Activated CD8-positive, alpha-beta T cell treated with anti-CD3 and anti-CD28 coated beads, Interleukin-2, amount 10 ng/mL, durations not matched to agents 7 days and 5 days (primary cell): Measurements from ENCODE around the gene NDUFS8. TPM values are rescaled to one million over a fixed set of nuclear protein-coding genes. Genes with fewer than 3 reads are reported as not detected.

Experiments used
- ATAC-seq: fragments of 150-1000 bp; cut with Tn5 transposase; one replicate; pipeline ENCODE4 v1.10.0; 2021; ENCODE audit warnings: moderate library complexity
- CTCF ChIA-PET: fragments of 350-600 bp; sonication (Branson Sonifier 250); formaldehyde crosslinking; loops from one replicate; lab custom pipeline; 2021; ENCODE audit warnings: antibody characterized with exemption; lab: Charles Lee
- POLR2A ChIA-PET: fragments of 350-600 bp; sonication (Branson Sonifier 250); formaldehyde crosslinking; loops from one replicate; lab custom pipeline; 2021; ENCODE audit warnings: antibody characterized with exemption; lab: Charles Lee
- DNase-seq: peaks from one replicate; pipeline ENCODE4 v3.0.0-alpha.2; 2020
- H3K27ac Mint-ChIP-seq: one replicate; pipeline ENCODE4 v1.8.0; 2021; ENCODE audit warnings: mild to moderate bottlenecking, mixed read lengths
- H3K27me3 Mint-ChIP-seq: one replicate; pipeline ENCODE4 v1.8.0; 2021; ENCODE audit warnings: low read depth, mixed read lengths
- H3K36me3 Mint-ChIP-seq: one replicate; pipeline ENCODE4 v1.8.0; 2021; ENCODE audit warnings: low read depth, mixed read lengths
- H3K4me1 Mint-ChIP-seq: one replicate; pipeline ENCODE4 v1.8.0; 2021; ENCODE audit warnings: low read depth, mixed read lengths
- H3K4me3 Mint-ChIP-seq: one replicate; pipeline ENCODE4 v1.8.0; 2021; ENCODE audit warnings: mild to moderate bottlenecking, mixed read lengths
- H3K9me3 Mint-ChIP-seq: one replicate; pipeline ENCODE4 v1.8.0; 2022; ENCODE audit warnings: mixed read lengths; ENCODE audit not compliant: insufficient read depth
- total RNA-seq, 2 experiments: library from RNA; stranded (reverse); gene quantifications; one replicate each; pipeline ENCODE4 v1.2.3, GENCODE V29; 2021

The NDUFS8 gene
- total RNA-seq, 2 experiments from 2014 or later = 146 to 163 TPM

DNA sequence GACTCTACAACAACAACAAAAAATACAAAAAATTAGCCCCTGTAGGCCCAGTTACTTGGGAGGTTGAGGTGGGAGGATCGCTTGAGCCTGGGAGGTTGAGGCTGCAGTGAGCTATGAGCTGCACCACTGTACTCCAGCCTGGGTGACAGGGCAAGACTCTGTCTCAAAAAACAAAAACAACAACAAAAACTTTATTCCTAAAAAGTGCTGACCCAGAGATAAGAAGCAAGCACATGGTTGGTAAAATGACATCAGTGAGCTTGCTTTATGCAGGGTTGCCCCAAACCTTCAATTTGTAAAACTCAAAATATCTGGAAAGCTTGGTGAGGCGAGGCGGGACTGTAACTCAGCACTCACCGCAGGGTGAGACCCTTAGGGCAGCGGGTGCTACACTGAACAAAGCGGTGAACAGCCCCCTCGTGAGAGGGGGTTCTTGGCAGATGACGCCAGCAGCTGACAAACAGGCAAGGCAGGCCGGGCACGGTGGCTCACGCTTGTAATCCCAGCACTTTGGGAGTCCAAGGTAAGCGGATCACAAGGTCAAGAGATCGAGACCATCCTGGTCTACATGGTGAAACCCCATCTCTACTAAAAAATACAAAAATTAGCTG is 4.9 kb downstream of the NDUFS8 start:
- CTCF ChIA-PET = no interaction called here
- H3K27ac Mint-ChIP-seq = peak overlapping the region; percentile 57

DNA sequence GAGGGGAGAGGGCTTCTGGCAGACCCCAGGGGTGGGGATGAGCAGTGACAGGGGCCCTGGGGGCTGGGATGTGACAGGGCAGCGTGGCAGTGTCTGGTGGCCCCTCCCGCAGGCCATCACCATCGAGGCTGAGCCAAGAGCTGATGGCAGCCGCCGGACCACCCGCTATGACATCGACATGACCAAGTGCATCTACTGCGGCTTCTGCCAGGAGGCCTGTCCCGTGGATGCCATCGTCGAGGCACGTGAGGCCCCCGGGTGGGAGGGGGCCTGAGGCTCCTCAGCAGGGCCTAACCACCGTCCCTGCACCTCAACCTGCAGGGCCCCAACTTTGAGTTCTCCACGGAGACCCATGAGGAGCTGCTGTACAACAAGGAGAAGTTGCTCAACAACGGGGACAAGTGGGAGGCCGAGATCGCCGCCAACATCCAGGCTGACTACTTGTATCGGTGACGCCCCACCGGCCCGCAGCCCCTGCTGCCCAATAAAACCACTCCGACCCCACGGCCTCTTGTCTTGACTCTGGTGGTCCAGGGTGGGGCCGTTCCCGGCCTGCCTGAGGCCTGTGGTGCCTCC is 5.7 kb downstream of the NDUFS8 start:
- Mint-ChIP-seq H3K36me3 (peaks cover 20% of the 10 kb centered on the region), H3K27me3 (no peaks in the 10 kb centered on the region), H3K9me3 (no peaks in the 10 kb centered on the region), H3K4me3 (no peak overlapping the region), H3K27ac (peak overlapping the region; percentile 88), H3K4me1 (peaks cover 35% of the 10 kb centered on the region)
- ATAC-seq = no peak
- DNase-seq = no peak
- ChIA-PET POLR2A (no interaction called here), CTCF (no interaction called here)

More for the DNA sequence above, 4.9 kb downstream of the NDUFS8 start:
- Mint-ChIP-seq H3K27me3 (no peaks in the 10 kb centered on the region), H3K36me3 (peaks cover 25% of the 10 kb centered on the region), H3K4me3 (no peak overlapping the region), H3K4me1 (peaks cover 33% of the 10 kb centered on the region), H3K9me3 (no peaks in the 10 kb centered on the region)
- no peak for DNase-seq
- POLR2A ChIA-PET = interaction anchor here (1.1 kb wide), 1 partner anchor 36 kb away, joined by 3 read pairs; no protein-coding TSS in a partner anchor
- no peak for ATAC-seq

DNA sequence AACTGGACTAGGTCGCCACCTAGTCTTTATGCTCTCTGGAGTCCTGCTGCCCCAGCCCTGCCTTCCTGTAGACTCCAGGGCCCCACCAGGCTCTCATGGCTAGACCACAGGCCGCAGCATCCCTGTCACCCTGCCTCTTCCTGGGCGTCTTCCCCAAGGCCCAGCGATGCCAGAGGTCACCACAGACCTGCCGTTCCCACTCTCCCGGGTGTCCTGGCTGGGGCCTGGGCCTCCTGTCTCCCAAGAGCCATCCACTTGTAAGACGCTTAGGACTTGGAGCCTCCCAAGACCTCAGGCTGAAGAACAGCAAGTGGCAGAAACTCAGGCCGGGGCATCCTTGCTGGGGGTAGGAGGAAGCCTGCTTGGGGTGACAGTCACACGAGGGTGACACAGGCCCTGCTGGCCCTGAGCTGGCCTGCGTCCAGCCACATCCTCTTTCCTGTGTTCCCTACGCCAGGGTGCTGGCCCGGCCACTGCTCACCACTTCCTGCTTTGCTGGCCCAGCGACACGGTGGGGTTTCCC is 6.3 kb downstream of the NDUFS8 start:
- H3K4me3 Mint-ChIP-seq = no peak overlapping the region
- ATAC-seq (no peak), DNase-seq (peak; percentile 30)
- no peaks in the 10 kb centered on the region for H3K27me3 Mint-ChIP-seq
- ChIA-PET CTCF (no interaction called here), POLR2A (no interaction called here)
- H3K36me3 Mint-ChIP-seq = peaks cover 22% of the 10 kb centered on the region
- H3K27ac Mint-ChIP-seq = peak overlapping the region; percentile 88
- peaks cover 35% of the 10 kb centered on the region for H3K4me1 Mint-ChIP-seq
- no peaks in the 10 kb centered on the region for H3K9me3 Mint-ChIP-seq

DNA sequence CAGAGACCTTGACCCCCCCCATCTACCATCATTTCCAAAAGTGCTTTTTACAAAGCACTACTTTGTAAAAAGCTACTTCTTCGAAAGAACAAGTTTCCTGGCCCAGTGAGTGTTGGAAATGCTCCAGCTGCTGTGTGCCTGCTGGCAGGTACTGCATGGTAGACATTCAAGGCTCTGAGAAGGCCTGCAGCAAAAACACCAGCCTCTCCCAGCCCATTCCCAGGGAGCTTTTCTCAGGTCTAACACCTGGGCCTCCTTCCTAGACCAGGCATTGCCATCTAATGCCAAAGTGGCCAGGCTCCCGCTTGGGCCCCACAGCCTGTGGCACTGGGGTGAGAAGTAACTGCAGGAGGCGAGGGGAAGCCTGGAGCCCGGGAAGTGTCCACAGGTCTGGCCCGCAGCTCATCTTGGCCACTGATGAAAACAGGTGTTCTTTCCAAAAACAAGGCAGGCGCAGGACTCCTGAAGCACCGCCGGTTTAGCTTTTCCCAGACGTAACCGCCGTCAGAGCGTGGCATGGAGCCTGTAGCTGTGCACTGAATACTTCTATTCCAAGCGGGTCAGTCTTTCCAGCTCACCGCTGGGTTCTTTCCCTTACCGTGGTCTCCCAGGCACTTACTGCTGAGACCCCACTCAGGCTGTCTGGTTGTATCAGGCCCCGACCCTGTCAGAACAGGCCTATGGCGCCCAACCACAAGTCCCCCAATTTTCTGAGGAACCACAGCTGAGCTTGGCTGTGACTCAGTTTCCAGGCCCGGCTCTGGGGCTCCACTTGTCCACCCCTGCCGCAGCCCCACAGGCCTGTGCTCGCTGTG is 7.1 kb downstream of the NDUFS8 start:
- peaks cover 26% of the 10 kb centered on the region for H3K36me3 Mint-ChIP-seq
- H3K9me3 Mint-ChIP-seq = no peaks in the 10 kb centered on the region
- ChIA-PET POLR2A (interaction anchor here (1.1 kb wide), 1 partner anchor 8 kb away, joined by 3 read pairs; no protein-coding TSS in a partner anchor), CTCF (interaction anchor here (1.3 kb wide), 1 partner anchor 169 kb away, joined by 3 read pairs; no protein-coding TSS in a partner anchor)
- DNase-seq = no peak
- H3K4me1 Mint-ChIP-seq = peaks cover 38% of the 10 kb centered on the region
- peak overlapping the region; percentile 88 for H3K27ac Mint-ChIP-seq
- ATAC-seq = no peak
- H3K27me3 Mint-ChIP-seq = no peaks in the 10 kb centered on the region
- peak overlapping the region; percentile 48 for H3K4me3 Mint-ChIP-seq

DNA sequence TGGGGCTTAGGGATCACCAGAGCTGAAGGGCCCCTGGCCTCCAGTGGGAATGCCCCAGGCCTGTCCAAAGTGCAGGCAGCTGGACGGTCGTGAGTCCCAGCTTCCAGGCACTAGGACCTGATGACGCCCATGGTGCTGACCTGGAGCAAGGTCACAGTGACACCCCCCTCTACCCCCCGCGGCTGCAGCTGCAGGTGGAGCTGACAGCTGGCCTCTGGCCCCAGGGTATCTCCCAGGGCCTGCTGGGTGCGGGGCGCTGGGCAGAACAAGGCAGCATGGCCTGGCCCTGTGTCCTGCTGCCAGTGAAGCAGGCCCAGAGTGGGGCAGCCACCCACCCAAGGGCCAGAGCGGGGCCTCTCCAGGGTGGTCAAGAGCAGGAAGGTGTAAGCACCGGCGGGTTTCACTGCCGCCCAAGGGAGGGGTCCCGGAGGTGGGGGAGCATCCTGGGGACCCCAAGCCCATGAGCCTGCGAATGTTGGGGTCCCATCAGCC is 7.8 kb downstream of the NDUFS8 start:
- ATAC-seq (no peak), DNase-seq (no peak)
- Mint-ChIP-seq H3K36me3 (peaks cover 26% of the 10 kb centered on the region), H3K9me3 (no peaks in the 10 kb centered on the region), H3K4me3 (peak overlapping the region; percentile 91), H3K27me3 (no peaks in the 10 kb centered on the region), H3K4me1 (peaks cover 38% of the 10 kb centered on the region), H3K27ac (peak overlapping the region; percentile 49)
- ChIA-PET CTCF (interaction anchor here (1.3 kb wide), 1 partner anchor 168 kb away, joined by 3 read pairs; no protein-coding TSS in a partner anchor), POLR2A (interaction anchor here (1.1 kb wide), 1 partner anchor 8 kb away, joined by 3 read pairs; no protein-coding TSS in a partner anchor)

DNA sequence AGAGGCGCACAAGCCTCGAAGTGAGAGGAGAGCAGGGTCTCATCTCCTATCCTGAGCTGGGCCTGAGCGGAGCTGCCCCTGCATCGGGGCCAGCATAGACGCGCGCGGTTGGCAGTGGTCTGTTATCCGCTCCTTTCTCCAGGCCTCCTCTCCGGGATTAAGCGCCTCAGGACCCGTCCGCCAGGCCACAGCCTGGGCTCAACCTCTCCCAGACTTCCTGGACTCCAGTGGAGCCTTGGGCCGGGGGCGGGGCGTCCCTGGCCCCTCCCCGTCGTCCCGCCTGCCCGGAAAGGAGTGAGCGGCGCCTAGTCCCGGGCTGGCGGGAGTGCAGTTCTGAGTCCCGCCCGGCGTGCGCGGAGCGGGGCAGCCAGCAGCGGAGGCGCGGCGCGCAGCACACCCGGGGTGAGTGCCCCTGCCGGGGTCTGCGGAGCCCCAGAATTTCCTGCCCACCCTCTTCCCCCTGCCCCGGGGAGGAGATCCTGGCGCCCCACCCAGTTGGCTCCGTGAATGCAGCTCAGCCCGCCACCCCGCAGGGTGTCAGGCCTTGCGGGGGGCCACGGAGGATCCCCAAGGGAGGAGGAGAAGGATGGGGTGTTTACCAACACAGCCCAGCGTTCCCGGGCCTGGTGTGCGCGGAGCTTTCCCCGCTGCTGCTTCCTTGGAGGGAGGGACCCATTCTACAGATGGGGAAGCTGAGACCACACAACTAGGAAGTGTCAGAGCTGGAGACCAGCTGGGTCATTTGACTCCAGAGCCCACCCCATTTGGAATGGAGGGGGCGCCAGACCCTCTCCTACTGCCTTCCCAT is 8.4 kb downstream of the NDUFS8 start, which contains the start of gene TCIRG1:
TCIRG1 (plus strand) TSS at position 308 of the 808 bp plus-strand sequence. CDS start 2,247 bp downstream, outside the sequence.
- ChIA-PET CTCF (interaction anchor here (1.1 kb wide), 1 partner anchor 170 kb away, joined by 4 read pairs; no protein-coding TSS in a partner anchor), POLR2A (interaction anchor here (1.1 to 3.6 kb wide), 2 partner anchors 8 to 9 kb away, joined by 3 to 15 read pairs; partner anchors contain the start of gene NDUFS8)
- Mint-ChIP-seq H3K27ac (peak within 1 kb of the TSS; percentile 93), H3K4me3 (peak within 1 kb of the TSS; percentile 91), H3K36me3 (peaks cover 23% of the 10 kb centered on the region), H3K27me3 (no peaks in the 10 kb centered on the region), H3K9me3 (no peaks in the 10 kb centered on the region), H3K4me1 (peaks cover 36% of the 10 kb centered on the region)
- ATAC-seq (peak; percentile 75), DNase-seq (peak; percentile 67)

DNA sequence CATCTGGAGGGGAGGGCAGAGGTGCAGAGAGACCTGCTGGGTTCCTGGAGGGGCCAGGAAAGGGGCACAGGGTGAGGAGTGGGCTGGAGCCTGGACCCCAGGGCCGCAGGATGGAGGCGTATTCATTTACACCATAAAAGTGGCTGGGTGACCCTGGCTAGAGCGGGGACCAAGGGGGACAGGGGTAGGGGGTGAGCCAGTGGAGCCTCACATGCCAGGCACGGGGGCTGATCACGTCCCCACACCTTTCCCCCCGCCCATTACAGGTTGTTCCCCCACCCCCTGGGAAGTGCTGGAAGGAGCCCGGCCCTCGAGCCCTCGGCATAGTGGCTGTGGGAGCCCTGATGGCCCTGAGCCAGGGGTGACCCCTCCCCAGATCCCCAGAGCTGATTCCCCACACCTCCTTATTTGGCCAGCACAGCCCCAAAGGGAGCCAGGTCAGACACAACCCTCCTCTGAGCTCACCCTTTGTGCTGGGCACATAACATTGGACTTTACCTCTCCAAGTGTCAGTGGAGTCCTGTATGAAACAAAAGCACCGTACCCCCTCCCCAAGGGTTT is 9.1 kb downstream of the NDUFS8 start:
- ATAC-seq (peak; percentile 4), DNase-seq (no peak)
- Mint-ChIP-seq H3K4me1 (peaks cover 36% of the 10 kb centered on the region), H3K27ac (peak overlapping the region; percentile 93), H3K4me3 (peak overlapping the region; percentile 91), H3K9me3 (no peaks in the 10 kb centered on the region), H3K27me3 (no peaks in the 10 kb centered on the region), H3K36me3 (peaks cover 22% of the 10 kb centered on the region)
- POLR2A ChIA-PET = interaction anchor here (3.1 to 3.6 kb wide), 2 partner anchors 8 to 13 kb away, joined by 15 to 17 read pairs; partner anchors contain the start of gene NDUFS8
- CTCF ChIA-PET = interaction anchor here (0.8 to 1.1 kb wide), 2 partner anchors 15 to 169 kb away, joined by 4 read pairs; no protein-coding TSS in a partner anchor

DNA sequence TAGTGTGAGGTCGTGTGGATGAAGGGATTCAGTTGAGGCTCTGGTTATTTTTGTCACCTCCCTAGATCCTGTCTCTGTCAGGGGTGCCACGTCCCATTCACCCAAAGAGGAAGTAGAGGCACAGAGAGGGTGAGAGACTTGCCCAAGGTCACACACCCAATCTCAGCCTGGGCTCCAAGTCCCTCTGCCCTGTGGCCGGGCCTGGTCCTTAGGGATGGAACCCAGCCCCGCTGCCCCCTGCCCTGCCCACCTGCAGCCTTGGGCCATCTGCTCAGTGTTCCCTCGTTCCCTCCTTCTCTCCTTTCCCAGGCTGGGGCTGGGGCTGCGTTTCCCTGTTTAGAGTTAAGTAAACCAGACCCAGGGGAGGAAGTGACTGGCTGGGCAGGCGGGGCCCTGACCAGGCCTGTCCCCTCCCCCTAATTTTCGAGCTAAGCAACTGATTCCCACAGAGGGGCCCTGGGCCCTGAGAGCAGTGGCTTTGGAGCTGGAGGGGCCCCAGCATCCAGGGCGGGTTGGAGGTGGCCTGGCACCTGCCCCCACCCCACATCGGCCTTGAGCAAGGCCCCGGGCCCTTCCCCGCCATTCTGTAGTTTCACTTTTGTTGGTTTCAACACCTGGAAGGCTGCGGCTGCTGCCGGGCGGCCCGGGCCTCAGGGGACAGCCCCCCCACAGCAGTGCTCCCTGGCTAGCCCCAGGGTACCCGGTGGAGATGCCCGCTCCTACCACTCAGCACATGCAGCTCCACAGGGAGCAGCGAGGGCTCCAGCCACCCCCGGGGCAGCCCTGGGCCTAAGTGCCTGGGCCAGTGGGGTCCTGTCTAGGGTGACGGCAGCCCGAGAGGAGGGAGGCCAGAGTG is 9.8 kb downstream of the NDUFS8 start:
- DNase-seq = peak; percentile 63
- Mint-ChIP-seq H3K4me3 (peak overlapping the region; percentile 91), H3K36me3 (peaks cover 27% of the 10 kb centered on the region), H3K27ac (peak overlapping the region; percentile 93), H3K27me3 (no peaks in the 10 kb centered on the region), H3K9me3 (no peaks in the 10 kb centered on the region), H3K4me1 (peaks cover 34% of the 10 kb centered on the region)
- ChIA-PET CTCF (interaction anchor here (0.8 kb wide), 1 partner anchor 15 kb away, joined by 4 read pairs; no protein-coding TSS in a partner anchor), POLR2A (interaction anchor here (0.6 to 3.6 kb wide), 4 partner anchors 9 to 78 kb away, joined by 3 to 17 read pairs (median 9); partner anchors contain the start of gene NDUFS8)
- peak; percentile 50 for ATAC-seq

DNA sequence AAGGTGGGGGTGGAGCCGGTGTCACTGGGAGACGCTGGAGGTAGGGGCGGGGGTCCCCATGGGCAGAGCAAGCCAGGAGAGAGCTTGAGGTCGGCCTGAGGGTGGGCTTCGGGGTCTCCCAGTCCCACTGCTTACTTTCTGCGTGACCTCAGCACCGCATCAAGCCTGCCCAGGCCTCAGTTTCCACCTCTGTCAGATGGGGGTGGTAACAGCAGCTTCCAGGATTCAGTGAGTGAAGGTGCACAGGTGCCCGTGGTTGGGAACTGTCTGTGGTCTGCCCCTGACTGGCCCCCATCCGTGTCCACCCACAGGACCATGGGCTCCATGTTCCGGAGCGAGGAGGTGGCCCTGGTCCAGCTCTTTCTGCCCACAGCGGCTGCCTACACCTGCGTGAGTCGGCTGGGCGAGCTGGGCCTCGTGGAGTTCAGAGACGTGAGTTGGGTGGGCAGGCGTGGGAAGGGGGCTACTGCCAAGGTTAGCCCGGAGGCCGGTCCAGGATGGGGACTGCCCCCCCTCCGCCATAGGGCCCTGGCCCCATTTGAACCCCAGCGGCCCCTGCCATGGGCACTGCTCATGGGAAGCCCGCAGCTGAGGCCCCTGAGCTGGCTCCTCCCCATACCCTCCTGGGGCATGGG is 10.6 kb downstream of the NDUFS8 start:
- Mint-ChIP-seq H3K4me1 (peaks cover 30% of the 10 kb centered on the region), H3K4me3 (peak overlapping the region; percentile 91), H3K27me3 (no peaks in the 10 kb centered on the region), H3K9me3 (no peaks in the 10 kb centered on the region), H3K36me3 (peaks cover 33% of the 10 kb centered on the region), H3K27ac (peak overlapping the region; percentile 93)
- ChIA-PET POLR2A (interaction anchor here (0.6 to 3.6 kb wide), 5 partner anchors 10 to 171 kb away, joined by 3 to 17 read pairs (median 3); partner anchors contain the start of gene NDUFS8), CTCF (no interaction called here)
- ATAC-seq = no peak
- no peak for DNase-seq
